Measurements from ENCODE around the gene TEX44.
"Not testable (repeated sequence)": the region's sequence is repeated elsewhere in the genome, so short reads cannot be mapped to it uniquely, and the experiment has no call there.

- TF ChIP-seq CTCF, POLR2A (IDR thresholded peaks at IDR 0.05): not testable (repeated sequence)
Measured at GRCh38 chr2:231570915-231571314, 21.7 kb upstream of the TEX44 start.
